ENCODE measurements around the gene FGF3. TPM values are rescaled to one million over a fixed set of nuclear protein-coding genes. Genes with fewer than 3 reads are reported as not detected.

The FGF3 gene
- polyA plus RNA-seq (ENCODE audit: insufficient read length in 4 of 4) = not detected

DNA sequence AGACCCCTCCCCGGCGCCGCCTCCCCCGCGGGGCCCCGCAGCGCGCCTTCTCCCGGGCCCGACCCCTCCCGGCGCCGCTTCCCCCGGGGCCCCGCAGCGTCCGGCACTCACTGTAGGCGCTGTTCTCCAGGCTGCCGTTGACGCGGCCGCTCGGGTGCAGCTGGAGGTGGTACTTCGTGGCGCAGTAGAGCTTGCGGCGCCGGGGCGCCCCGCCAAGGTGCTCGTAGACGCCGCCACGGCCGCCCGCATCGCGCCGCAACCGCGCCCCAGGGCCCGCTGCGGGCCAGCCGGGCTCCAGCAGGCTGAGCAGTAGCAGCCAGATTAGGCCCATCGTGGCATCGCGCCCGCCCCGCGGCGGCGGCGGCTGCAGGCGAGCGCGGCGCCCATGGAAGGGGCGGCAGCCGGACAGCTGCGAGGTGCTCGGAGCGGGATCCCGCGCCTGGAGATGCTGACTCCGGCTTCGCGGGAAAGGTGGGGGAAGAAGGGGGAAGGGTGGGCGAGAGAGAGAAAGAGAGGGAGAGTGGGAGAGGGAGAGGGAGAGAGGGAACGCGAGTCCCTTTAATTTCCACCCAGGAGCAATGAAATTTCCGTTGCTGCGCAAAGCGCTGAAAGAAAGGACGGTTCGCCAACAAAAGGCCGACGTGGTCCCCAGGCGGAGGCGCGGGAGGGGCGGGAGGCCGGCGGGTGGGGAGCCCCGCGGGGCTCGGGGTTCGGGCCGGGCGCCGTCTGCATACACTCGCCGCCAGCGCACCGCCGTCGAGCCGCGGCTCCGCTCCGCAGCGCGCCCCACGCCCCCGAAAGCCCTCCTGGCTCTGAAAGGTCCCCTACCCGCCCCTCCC lies at the start of gene FGF3:
FGF3 (minus strand) TSS at position 814 of the 839 bp plus-strand sequence; CDS start at position 331, 483 bp downstream.
- no peak for DNase-seq (ENCODE audit: low read depth in 4 of 4, low spot score in 2 of 4)

GRCh38 chr11:69868871-69869270 lies 49.7 kb upstream of the FGF3 start:
- peak in 1 of 4 donors; percentile 25 for DNase-seq (ENCODE audit: low read depth in 4 of 4, low spot score in 2 of 4)

GRCh38 chr11:69868006-69868810 lies 49.0 kb upstream of the FGF3 start:
- peak; percentile 48 to 72 (median 60) for DNase-seq (ENCODE audit: low read depth in 4 of 4, low spot score in 2 of 4)

DNA sequence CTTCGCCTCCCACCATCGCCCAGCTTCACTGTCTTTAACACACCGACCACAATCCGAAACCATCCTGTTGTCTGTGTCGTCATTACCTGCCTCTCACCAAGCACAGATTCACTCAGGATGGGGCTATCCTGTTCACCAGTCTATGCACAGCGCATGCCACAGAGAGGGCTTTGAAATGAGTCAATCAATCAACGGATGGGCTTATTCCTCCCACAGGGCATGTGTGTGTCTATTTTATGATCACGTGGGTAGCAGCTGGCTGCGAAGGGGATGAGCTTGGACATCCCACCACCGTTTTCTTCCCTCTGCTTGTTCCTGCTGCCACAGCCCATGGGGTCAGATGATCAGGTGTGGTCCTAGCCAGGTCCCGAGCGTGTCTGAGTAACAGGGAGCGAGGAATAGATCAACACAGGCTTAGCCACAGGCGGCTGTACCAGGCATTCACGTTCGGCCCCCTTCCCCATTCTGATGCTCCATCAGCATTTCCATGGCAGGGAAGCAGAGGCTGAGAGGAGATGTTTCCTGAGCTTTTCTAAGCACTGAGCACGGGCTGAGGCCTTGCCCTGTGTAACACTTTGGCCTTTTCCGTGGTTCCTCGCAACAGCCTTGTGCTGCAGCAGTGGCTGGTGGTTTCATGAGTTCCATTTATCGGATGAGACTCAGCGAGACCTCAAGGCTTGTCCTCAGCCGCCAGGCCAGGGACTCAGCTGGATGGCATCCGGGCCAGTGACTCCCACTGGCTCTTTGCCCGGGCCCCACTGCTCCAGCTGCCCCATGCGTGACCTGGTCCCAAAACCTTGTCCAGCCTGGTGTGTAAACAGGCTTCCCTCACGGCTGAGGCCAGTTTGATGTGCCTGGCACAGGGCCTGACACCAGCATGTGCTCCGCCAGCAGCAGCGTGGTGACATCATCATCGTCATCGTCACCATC lies 48.1 kb upstream of the FGF3 start:
- DNase-seq (ENCODE audit: low read depth in 4 of 4, low spot score in 2 of 4) = no peak

DNA sequence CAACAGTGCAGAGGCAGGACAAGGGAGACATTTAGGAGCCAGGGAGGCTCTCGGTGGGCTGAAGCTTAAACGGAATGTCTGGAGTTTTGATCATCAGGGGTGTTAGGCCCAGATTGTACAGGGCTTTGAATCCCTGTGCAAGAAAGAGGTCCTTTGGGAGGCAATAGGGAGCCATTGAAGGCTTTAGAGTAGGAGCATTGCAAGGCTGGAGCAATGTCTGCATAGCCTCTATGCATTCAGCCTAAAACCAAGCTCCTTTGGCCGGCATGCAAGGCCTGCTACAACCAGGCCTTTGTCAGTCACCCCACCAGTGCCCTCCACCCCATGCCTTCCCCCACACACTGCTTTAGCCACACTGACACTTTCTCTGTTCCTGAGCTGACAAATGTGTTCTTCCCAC lies 47.4 kb upstream of the FGF3 start:
- DNase-seq (ENCODE audit: low read depth in 4 of 4, low spot score in 2 of 4) = no peak

DNA sequence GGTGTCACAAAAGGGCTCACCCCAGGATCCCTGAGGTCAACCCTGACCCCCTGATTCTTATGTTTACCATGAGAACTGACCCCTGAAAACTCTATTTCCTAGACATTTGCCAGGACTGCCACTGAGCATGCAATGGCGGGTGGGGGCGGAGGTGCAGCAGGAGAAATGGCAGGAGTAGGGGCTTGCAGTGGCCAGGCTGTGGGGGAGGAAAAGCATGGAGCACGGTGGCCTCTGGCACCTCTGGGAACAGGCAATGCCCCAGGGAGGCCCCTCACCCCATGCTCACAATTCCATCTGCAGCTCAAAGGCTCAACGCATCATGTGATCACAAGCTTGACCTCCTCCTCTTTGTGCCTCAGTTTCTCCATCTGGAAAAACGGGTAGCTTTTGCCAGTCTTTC lies 46.5 kb upstream of the FGF3 start:
- DNase-seq (ENCODE audit: low read depth in 4 of 4, low spot score in 2 of 4) = no peak

DNA sequence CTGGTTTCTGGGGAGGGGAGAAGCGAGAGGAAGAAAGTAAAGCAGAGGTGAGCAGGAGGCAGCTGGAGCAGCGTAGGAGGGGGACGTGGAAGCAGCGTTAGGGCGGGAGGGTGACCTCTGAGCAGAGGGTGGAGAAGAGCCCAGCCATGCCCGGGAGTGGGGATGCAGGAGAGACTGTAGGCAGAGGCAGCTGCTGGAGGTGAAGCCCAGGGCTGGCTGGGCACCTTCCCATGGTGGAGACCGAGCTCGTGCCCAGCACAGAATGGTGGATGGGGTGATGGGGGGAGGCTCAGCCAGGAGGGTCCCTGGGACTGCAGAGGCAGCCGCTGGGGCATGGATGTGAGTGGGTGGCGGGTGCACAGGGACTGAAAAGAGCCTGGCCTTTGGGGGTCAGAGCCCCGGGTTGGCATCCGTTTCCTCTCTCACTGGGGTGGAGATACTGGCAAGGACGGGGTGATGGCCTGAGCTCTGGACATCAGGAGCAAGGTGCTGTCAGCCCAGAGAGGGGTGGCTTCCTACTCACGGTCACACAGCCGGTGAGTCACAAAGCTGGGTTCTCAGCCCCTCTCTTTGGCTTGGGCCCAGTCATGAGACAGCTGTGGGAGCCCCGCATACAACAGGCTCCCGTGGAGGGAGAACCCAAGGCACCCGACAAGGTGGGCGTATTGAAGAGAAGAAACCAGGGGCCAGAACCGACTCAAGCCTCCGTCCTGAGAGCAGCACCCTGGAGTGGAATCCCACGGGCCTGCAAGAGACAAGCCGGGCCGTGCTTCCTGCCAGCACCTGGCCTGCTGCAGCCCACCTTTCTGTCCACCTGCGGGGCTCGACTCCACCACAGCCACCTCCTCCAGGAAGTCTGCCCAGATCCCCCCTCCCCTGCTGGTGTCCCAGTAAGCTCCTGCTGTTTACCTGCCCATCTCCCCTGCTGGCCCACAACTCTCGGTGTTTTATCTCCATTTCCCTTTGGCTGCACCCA lies 45.8 kb upstream of the FGF3 start:
- no peak for DNase-seq (ENCODE audit: low read depth in 4 of 4, low spot score in 2 of 4)

- no peak for DNase-seq (ENCODE audit: low read depth in 4 of 4, low spot score in 2 of 4)
These were observed 44.5 kb upstream of the FGF3 start for GRCh38 chr11:69863544-69864200.

DNA sequence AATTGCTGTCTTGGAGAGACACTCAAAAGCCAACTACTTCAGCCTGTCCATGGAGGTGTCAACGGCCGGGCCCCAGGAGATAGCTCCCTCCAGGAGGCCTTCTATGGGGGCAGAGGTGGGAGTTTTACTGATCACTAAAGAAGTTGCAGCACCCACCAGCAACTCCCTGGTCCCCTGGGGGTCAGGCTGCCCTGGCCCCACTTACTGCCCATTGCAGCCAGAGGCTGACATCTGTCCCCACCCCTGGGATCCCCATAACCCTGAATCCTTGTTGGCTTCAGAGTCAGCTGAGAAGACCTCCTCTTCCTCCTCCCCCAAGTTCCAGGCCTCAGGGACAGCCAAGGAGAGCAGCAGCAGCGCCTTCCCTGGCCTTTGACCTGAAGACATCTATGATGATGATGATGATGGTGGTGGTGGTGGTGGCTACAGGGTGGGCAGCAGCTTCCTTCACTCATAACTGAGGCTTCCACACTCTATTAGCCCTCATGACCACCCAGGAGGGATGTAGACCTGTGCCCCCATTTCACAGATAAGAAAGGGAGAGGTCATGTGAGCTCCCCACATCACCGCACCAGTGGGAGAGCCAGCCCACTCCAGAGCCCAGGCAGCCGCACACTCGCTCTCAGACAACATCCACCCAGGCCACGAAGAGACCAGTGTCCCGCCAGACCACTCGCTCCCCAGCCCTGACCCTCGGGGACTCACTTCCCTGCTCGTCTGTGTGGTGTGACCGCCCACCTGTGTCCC lies 43.8 kb upstream of the FGF3 start:
- no peak for DNase-seq (ENCODE audit: low read depth in 4 of 4, low spot score in 2 of 4)

- no peak for DNase-seq (ENCODE audit: low read depth in 4 of 4, low spot score in 2 of 4)
These were observed 43.1 kb upstream of the FGF3 start for GRCh38 chr11:69862331-69862771.

- no peak for DNase-seq (ENCODE audit: low read depth in 4 of 4, low spot score in 2 of 4)
These were observed 42.7 kb upstream of the FGF3 start for GRCh38 chr11:69861901-69862300.

GRCh38 chr11:69860796-69861445 lies 41.7 kb upstream of the FGF3 start:
- DNase-seq (ENCODE audit: low read depth in 4 of 4, low spot score in 2 of 4) = no peak

GRCh38 chr11:69860244-69860643 lies 41.0 kb upstream of the FGF3 start:
- no peak for DNase-seq (ENCODE audit: low read depth in 4 of 4, low spot score in 2 of 4)

DNA sequence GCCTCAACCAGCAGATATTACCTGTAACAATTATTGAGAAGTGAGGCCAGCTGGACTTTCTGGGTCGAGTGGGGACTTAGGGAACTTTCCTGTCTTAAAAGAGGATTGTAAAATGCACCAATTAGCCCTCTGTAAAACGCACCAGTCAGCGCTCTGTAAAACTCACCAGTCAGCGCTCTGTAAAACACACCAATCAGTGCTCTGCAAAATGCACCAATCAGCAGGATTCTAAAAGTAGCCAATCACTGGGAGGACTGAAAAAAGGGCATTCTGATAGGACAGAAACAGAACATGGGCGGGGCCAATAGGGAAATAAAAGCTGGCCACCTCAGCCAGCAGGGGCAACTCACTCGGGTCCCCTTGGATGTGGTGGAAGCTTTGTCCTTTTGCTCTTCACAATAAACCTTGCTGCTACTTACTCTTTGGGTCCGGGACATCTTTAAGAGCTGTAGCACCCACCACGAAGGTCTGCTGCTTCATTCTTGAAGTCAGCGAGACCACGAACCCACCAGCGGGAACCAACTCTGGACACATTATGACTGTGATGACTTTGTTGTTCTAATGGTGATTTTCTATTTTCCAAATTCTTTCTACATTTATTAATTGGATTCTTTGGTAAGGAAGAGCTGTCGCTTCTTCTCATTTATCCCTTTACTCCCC lies 40.2 kb upstream of the FGF3 start:
- no peak for DNase-seq (ENCODE audit: low read depth in 4 of 4, low spot score in 2 of 4)

DNA sequence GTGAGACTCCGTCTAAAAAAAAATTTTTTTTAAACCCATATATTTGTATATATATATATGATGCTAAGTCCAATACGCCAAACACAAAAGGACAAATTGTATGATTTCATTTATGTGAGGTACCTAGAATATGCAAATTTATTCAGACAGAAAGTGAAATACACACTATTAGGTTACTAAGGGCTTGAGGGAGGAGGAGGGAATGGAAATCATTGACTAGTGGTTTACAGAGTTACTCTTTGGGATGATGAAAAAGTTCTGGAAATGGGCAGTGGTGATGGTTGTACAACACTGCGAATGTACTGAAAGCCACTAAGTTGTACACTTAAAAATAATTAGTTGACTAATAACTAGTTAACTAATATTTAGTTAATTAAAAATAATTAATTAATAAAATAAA lies 36.2 kb upstream of the FGF3 start:
- no peak for DNase-seq (ENCODE audit: low read depth in 4 of 4, low spot score in 2 of 4)

GRCh38 chr11:69854713-69855112 lies 35.5 kb upstream of the FGF3 start:
- no peak for DNase-seq (ENCODE audit: low read depth in 4 of 4, low spot score in 2 of 4)

- DNase-seq (ENCODE audit: low read depth in 4 of 4, low spot score in 2 of 4) = no peak
These were observed 32.8 kb upstream of the FGF3 start for GRCh38 chr11:69852056-69852455.

Data from left renal cortex interstitium (tissue), 4 donors.